Loucy (cell line): Measurements from ENCODE around the gene SKI.
"Not testable (repeated sequence)": the region's sequence is repeated elsewhere in the genome, so short reads cannot be mapped to it uniquely, and the experiment has no call there.

Experiments
- H2AFZ ChIP-seq: fragments of 200-600 bp; sonication (generic); 2 replicates; pipeline ENCODE4 v1.6.0; 2016; ENCODE audit warnings: antibody characterized with exemption, mild to moderate bottlenecking, low read length, moderate library complexity
- H3F3A ChIP-seq: fragments of 200-600 bp; 2 replicates; pipeline ENCODE4 v1.6.0; 2016; ENCODE audit warnings: antibody characterized with exemption, low read depth, mild to moderate bottlenecking
- H3K27me3 ChIP-seq: fragments of 200-600 bp; sonication (generic); 2 replicates; pipeline ENCODE4 v1.6.1; 2014; ENCODE audit warnings: low read length, mild to moderate bottlenecking; ENCODE audit not compliant: insufficient read depth, poor library complexity, severe bottlenecking
- H3K36me3 ChIP-seq: fragments of 200-600 bp; sonication (generic); 2 replicates; pipeline ENCODE4 v1.6.1; 2016; ENCODE audit warnings: low read length; ENCODE audit not compliant: insufficient read depth
- H3K4me1 ChIP-seq: fragments of 200-600 bp; sonication (generic); 2 replicates; pipeline ENCODE4 v1.5.1; 2014; ENCODE audit warnings: low read length, mild to moderate bottlenecking; ENCODE audit not compliant: insufficient read depth, poor library complexity, severe bottlenecking
- H3K4me2 ChIP-seq: fragments of 200-600 bp; sonication (generic); 2 replicates; pipeline ENCODE4 v1.6.0; 2014; ENCODE audit warnings: antibody characterized with exemption, low read length, low read depth, mild to moderate bottlenecking; ENCODE audit not compliant: poor library complexity, severe bottlenecking
- H3K4me3 ChIP-seq: fragments of 200-600 bp; sonication (generic); 2 replicates; pipeline ENCODE4 v1.5.1; 2014; ENCODE audit warnings: low read length, mild to moderate bottlenecking, mixed read lengths; ENCODE audit not compliant: poor library complexity, severe bottlenecking
- H3K79me2 ChIP-seq: fragments of 200-600 bp; sonication (generic); 2 replicates; pipeline ENCODE4 v1.6.1; 2014; ENCODE audit warnings: low read length; ENCODE audit not compliant: insufficient read depth
- H3K9ac ChIP-seq: fragments of 200-600 bp; sonication (generic); 2 replicates; pipeline ENCODE4 v1.6.0; 2014; ENCODE audit warnings: mild to moderate bottlenecking, low read depth, low read length, moderate library complexity; ENCODE audit not compliant: poor library complexity, severe bottlenecking
- H3K9me2 ChIP-seq: fragments of 200-600 bp; sonication (generic); replicated peaks from 2 replicates; pipeline ENCODE4 v1.6.1; 2016; ENCODE audit warnings: low read depth, low read length, mixed read lengths
- H3K9me3 ChIP-seq: fragments of 200-600 bp; sonication (generic); 2 replicates; pipeline ENCODE4 v1.6.1; 2014; ENCODE audit warnings: mild to moderate bottlenecking, antibody characterized with exemption, low read length, low read depth; ENCODE audit not compliant: insufficient read depth
- H4K20me1 ChIP-seq: fragments of 200-600 bp; sonication (generic); 2 replicates; pipeline ENCODE4 v1.6.0; 2014; ENCODE audit warnings: antibody characterized with exemption, low read length, mild to moderate bottlenecking; ENCODE audit not compliant: insufficient read depth, poor library complexity, severe bottlenecking
- EZH2phosphoT487 ChIP-seq: fragments of 200-600 bp; IDR thresholded peaks from 2 replicates; pipeline ENCODE4 v1.6.1; 2018; ENCODE audit warnings: antibody characterized with exemption, mild to moderate bottlenecking, moderate library complexity, borderline replicate concordance
- TF ChIP-seq, protein P1 (sequence below): fragments of 200-600 bp; sonication (generic); conservative IDR thresholded peaks from 2 replicates; pipeline ENCODE4 v1.5.1; 2014; ENCODE audit warnings: mild to moderate bottlenecking, antibody characterized with exemption, low read length

SKI gene

DNA sequence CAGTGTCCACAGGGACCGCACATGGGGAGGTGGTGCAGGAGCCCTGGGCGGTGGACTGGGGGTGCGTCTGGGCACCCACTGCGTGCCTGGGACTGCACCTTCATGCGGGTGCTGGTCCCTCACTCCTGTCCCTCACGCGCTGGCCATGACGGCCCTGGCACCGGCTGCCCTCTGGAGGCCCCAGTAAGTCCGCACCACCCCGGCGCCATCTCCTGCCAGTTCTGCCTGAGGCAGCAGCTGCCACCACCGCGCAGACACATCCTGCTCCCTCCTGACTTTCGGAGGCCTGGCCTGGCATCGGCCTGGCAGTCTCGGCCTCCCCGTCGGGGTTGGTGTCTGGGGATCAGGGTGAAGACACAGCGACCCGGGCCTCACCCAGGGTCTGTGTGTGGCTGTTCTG, 98.4 kb downstream of the SKI start:
- TF ChIP-seq EZH2phosphoT487, result no peak
- TF ChIP-seq, protein P1, sequence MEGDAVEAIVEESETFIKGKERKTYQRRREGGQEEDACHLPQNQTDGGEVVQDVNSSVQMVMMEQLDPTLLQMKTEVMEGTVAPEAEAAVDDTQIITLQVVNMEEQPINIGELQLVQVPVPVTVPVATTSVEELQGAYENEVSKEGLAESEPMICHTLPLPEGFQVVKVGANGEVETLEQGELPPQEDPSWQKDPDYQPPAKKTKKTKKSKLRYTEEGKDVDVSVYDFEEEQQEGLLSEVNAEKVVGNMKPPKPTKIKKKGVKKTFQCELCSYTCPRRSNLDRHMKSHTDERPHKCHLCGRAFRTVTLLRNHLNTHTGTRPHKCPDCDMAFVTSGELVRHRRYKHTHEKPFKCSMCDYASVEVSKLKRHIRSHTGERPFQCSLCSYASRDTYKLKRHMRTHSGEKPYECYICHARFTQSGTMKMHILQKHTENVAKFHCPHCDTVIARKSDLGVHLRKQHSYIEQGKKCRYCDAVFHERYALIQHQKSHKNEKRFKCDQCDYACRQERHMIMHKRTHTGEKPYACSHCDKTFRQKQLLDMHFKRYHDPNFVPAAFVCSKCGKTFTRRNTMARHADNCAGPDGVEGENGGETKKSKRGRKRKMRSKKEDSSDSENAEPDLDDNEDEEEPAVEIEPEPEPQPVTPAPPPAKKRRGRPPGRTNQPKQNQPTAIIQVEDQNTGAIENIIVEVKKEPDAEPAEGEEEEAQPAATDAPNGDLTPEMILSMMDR, result no peak
- Histone ChIP-seq H2AFZ (no peak overlapping the region), H3K4me1 (no peaks in the 10 kb centered on the region), H3F3A (no peaks in the 10 kb centered on the region), H3K36me3 (no peaks in the 10 kb centered on the region), H3K79me2 (no peaks in the 10 kb centered on the region), H3K9me2 (no peaks in the 10 kb centered on the region), H4K20me1 (no peaks in the 10 kb centered on the region), H3K9me3 (peaks cover 5% of the 10 kb centered on the region; the same call in 1 of the 2 replicates), H3K4me3 (no peak overlapping the region), H3K27me3 (no peaks in the 10 kb centered on the region), H3K9ac (no peak overlapping the region), H3K4me2 (no peak overlapping the region)

DNA sequence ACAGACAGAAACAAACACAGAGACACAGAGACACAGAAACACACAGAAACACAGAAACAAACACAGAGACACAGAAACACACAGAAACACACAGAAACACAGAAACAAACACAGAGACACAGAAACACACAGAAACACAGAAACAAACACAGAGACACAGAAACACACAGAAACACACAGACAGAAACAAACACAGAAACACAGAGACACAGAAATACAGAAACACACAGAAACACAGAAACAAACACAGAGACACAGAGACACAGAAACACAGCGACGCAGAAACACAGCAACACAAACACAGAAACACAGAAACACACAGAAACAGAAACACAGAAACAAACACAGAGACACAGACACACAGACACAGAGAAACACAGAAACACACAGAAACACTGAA, 99.0 kb downstream of the SKI start:
- H3K4me3 ChIP-seq, H3K36me3 ChIP-seq, H3K79me2 ChIP-seq, H3K4me1 ChIP-seq, H3F3A ChIP-seq, H3K9me3 ChIP-seq, H3K4me2 ChIP-seq, H3K27me3 ChIP-seq, H3K9me2 ChIP-seq, H4K20me1 ChIP-seq, H2AFZ ChIP-seq, H3K9ac ChIP-seq: not testable (repeated sequence)

DNA sequence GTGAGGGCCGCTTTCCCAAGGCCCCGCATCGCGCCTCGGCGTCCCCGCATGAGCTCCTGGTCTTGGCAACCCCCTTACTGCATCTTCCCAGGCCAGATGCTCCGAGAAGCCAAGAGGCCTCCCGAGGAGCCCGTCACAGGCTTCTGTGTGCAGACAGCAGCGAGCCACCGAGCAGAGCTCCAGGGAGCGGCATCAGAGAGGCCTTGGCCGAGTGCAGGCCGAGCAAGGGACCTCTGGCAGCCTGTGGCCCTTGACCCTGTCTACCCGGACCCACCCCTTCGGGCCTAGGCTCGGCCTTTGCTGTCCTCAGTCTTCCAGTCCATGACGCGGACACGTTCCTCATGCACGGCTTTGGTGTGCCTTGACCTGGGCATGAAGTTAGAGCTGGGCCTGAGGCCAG, 99.7 kb downstream of the SKI start:
- peaks cover 5% of the 10 kb centered on the region; the same call in 1 of the 2 replicates for H3K9me3 ChIP-seq
- no peaks in the 10 kb centered on the region for H3K9me2 ChIP-seq
- H3K4me3 ChIP-seq, result no peak overlapping the region
- H3K27me3 ChIP-seq, result no peaks in the 10 kb centered on the region
- H3K79me2 ChIP-seq, result no peaks in the 10 kb centered on the region
- no peaks in the 10 kb centered on the region for H3K36me3 ChIP-seq
- H3K4me1 ChIP-seq, result no peaks in the 10 kb centered on the region
- H3F3A ChIP-seq, result no peaks in the 10 kb centered on the region
- no peaks in the 10 kb centered on the region for H4K20me1 ChIP-seq
- no peak overlapping the region for H3K4me2 ChIP-seq
- TF ChIP-seq, protein P1, result no peak
- no peak for TF ChIP-seq EZH2phosphoT487
- H2AFZ ChIP-seq, result no peak overlapping the region
- H3K9ac ChIP-seq, result no peak overlapping the region

DNA sequence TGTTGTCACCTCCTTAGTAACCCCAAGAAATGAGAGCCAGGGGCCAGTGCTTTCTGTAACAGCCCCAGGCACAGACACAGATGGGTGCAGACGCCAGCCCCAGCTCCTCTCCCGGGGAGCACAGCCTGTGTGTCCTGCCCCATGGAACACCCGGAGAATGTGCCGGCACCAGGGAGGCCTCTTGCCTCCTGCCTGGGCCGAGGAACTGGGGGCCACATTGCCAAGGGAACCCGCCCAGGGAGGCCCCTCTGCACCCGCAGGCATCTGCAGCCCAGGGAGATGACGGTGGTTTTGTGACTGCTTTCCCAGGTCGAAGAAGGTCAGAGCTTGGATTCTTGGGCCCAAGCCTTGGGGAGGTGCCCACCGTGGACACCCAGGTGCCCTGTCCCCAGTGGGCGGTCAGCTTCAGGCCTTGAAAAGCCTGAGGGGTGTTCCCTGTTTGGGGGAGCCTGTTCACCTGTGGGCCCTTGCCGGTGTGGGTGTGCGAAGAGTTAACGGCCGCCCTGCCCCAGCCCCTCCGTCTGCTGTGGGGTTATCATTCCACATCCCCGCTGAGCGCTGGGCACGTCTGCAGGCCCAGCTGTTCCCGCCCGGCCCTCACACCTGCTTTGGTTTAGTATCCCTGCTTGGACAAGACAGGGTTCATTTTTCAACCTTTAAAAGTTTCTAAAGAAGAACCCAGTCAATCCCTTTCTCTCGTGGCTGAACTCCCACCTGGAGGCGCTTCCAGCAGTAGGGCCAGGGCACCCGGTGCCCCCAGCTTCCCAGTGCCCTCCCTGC, 100.7 kb downstream of the SKI start:
- H3K9me2 ChIP-seq, result no peaks in the 10 kb centered on the region
- H3K4me3 ChIP-seq, result no peak overlapping the region
- H2AFZ ChIP-seq, result no peak overlapping the region
- no peak overlapping the region for H3K4me2 ChIP-seq
- H3K4me1 ChIP-seq, result no peaks in the 10 kb centered on the region
- no peaks in the 10 kb centered on the region for H4K20me1 ChIP-seq
- no peak overlapping the region for H3K9ac ChIP-seq
- peaks cover 5% of the 10 kb centered on the region; the same call in 1 of the 2 replicates for H3K9me3 ChIP-seq
- H3F3A ChIP-seq, result no peaks in the 10 kb centered on the region
- no peaks in the 10 kb centered on the region for H3K79me2 ChIP-seq
- TF ChIP-seq, protein P1, result no peak
- TF ChIP-seq EZH2phosphoT487, result no peak
- H3K27me3 ChIP-seq, result no peaks in the 10 kb centered on the region
- no peaks in the 10 kb centered on the region for H3K36me3 ChIP-seq
